GM21390 (cell line): Measurements from ENCODE around the gene NDUFAB1.
A peak's percentile ranks its signal among the peaks of the same experiment; 100 is the strongest.
"Not testable (repeated sequence)": the region's sequence is repeated elsewhere in the genome, so short reads cannot be mapped to it uniquely, and the experiment has no call there.

ENCODE experiments used
- ATAC-seq: cut with Tn5 transposase; IDR thresholded peaks from one replicate; pipeline ENCODE4 v1.9.1; 2021; ENCODE audit not compliant: unreplicated experiment

Gene NDUFAB1

DNA sequence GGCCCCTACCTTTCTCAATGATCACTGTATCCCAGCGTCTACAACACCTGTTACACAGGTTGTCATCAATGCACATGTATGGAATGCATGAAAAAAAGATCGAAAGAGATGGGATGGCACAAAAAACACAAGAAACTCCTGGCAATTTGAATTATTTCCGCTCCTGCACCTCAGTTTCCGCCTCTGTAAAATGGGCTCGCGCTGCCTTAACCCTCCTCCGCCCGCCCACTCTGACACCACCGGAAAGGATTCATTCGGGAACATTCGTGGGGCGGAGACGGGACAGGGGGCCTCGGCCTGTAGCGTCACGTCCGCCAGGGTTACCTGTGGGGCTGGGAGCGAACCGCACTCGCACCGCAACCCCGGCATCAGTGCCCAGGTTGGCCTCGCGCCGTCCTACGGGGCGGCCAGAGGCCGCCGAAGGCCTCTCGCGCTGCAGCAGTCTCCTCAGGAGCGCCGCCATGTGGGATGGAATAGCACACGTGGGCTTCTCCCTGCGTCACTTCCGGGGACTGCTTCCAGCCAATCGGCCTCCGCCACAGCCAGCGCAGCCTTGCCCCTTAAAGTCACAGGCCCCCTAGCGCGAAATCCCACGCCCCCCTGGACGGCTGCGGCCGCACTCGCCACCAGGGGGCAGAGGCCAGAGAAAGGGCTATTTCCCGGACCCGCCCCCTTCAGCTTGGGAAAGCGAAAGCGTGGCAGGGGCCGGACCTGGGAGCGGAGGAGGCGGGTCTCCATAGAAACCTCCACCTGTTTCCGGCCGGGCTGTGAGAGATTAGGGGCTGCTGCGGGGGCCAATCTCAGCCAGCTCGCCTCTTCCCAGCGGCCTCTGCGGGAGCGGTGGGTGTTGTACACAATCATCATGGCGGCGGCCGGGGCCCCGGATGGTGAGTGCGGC is 39.0 kb downstream of the NDUFAB1 start, which contains the start of the genes EARS2 and UBFD1:
Gene EARS2 (minus strand): TSS at position 470 of the 898 bp plus-strand sequence. CDS start 7 bp downstream, at position 463.
Gene UBFD1 (plus strand): TSS at position 847 of the 898 bp plus-strand sequence. CDS start 16 bp downstream, at position 863.
- ATAC-seq, result peak; percentile 87

DNA sequence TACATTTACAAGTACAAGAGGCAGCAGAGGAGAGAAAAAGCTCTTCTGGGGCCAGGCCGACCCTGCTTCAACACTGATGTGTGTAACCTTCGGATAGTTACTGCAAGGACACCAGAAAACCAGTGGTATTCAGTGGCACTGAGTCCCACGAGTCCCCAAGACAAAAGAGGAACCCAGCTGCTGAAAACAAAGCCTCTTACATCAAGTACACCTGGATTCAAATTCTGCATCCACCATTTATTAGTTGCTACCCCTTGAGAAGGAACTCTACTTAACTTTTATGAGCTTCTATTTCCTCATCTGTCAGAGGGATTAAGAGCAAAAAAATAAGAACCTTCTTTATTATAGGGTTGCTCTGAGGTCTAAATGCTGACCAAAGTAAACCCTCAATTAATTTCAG is 41.6 kb downstream of the NDUFAB1 start:
- no peak for ATAC-seq

DNA sequence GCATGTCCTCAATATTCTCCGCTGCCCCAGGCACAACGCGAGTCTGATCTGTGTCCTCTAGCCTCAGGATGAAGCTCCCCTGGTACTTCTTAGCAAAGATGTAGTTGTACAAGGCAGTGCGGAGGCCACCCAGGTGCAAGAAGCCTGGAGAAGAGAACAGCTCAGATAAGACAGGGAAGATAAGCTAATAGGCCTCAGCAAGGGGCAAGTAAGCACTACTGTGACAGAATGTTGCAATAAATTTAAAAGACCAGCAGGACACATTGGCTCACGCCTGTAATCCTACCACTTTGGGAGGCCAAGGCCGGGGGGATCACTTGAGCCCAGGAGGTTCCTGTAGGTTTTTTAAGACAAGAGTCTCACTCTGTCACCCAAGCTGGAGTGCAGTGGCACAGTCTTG is 44.0 kb downstream of the NDUFAB1 start:
- ATAC-seq, result no peak

DNA sequence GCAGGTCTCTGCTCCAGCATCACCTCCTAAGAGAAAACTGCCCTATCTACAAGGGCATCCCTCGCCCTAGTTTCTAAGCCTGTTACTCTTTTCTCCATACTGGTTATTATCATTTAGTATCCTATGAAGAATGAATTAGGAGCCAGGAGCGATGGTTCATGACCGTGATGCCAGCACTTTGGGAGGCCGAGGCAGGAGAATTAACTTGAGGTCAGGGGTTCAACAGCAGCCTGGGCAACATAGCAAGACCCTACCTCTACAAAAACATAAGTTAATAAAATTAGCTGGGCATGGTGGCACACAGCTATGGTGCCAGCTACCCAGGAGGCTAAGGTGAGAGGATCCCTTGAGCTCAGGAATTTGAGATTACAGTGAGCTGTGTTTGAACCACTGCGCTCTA is 46.2 kb downstream of the NDUFAB1 start:
- no peak for ATAC-seq

DNA sequence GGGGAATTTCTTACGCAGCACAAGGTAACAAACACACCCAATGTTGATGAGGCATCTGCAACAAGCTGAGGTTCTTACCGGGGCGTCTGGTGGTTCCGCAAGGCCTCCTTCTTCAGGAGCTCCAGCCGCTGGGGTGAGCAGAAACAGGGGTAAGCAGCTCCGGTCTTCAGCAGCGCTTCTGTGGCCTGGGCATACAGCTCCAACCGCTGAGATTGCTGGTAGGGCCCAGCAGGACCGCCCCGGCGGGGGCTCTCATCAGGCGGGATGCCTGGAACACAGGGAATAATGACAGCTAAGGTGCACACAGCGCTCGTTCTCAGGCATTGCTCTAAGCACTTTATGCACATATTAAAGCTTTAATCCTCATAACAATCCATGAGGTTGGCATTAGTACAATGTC is 51.7 kb downstream of the NDUFAB1 start:
- no peak for ATAC-seq

DNA sequence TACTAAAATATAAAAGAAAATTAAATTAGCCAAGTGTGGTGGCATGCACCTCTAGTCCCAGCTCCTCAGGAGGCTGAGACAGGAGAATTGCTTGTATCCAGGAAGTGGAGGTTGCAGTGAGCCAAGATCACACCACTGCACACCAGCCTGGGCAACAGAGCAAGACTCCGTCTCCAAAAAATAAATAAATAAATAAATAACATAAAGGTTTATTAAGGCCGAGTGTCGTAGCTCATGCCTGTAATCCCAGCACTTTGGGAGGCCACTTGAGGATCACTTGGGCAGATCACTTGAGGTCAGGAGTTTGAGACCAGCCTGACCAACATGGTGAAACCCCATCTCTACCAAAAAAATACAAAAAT is 55.3 kb downstream of the NDUFAB1 start:
- not testable (repeated sequence) for ATAC-seq

DNA sequence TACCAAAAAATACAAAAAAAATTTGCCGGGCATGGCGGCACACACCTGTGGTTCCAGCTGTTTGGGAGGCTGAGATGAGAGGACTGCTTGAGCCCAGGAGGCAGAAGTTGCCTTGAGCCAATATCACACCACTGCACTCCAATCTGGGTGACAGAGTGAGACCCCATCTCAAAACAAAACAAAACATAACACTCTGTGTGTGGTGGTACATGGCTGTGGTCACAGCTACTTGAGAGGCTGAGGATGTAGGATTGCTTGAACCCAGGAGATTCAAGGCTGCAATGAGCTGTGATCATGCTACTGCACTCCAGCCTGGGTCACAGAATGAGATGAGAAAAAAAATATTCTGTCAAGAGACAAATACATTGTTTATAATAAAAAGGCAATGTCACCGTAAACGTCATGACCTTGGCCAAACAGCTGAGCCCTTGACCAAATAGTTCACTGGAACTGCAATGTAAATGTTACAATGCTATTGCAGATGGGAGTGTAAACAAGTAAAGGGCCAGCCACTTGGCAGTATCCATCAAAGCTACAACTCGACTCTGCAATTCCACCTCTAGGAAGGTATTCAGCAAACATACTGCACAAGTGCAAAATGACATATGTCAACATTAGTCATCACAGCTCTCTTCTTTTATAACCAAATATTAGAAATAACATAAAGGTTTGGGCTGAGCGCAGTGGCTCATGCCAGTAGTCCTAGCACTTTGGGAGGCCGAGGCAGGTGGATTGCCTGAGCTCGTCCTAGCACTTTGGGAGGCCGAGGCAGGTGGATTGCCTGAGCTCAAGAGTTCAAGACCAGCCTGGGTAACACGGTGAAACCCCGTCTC is 55.9 kb downstream of the NDUFAB1 start:
- no peak for ATAC-seq

DNA sequence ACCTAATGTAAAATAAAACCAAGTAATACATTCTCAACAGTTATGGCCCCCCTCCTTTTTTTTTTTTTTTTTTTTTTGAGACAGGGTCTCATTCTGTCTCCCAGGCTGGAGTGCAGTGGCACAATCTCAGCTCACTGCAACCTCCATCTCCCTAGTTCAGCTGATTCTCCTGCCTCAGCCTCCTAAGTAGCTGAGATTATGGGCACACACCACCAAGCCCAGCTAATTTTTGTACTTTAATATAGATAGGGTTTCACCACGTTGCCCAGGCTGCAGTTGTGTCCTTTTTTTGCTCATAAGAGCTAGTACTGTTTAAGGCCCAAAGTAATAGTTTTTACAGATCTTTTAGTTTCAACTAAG is 57.2 kb downstream of the NDUFAB1 start:
- no peak for ATAC-seq

DNA sequence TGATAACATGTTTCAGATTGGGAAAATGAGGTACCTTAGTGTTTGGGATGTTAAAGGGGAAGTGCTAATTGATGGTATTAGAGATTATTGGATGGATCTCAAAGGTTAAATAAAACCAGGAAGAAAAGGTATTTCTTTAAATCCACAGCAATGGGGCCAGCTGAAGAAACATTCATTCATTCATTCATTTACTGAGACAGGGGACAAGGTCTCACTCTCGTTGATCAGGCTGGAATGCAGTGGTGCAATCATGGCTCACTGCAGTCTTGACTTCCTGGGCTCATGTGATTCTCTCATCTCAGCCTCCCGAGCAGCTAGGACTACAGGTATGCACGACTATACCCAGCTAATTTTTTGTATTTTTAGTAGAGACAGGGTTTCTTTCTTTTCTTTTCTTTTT is 58.7 kb downstream of the NDUFAB1 start:
- ATAC-seq, result no peak

DNA sequence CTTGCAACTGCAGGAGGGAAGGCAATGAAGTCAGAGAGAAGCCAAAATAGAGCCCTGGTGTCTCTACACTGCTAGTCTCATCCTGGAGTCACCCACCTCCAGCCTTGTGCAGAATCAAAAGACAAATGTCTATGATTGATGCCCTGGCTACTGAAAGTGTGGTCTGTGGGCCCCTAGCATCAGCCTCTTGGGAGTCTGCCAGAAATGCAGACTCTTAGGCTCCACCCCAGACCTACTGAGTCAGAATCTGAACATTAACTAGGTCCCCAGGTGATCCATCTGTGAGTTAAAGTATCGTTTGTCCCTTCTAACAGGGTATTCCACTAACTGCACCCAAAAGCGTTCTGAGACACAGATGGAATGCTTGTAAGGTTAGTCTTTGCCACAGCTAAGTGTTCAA is 60.2 kb downstream of the NDUFAB1 start:
- ATAC-seq, result no peak

DNA sequence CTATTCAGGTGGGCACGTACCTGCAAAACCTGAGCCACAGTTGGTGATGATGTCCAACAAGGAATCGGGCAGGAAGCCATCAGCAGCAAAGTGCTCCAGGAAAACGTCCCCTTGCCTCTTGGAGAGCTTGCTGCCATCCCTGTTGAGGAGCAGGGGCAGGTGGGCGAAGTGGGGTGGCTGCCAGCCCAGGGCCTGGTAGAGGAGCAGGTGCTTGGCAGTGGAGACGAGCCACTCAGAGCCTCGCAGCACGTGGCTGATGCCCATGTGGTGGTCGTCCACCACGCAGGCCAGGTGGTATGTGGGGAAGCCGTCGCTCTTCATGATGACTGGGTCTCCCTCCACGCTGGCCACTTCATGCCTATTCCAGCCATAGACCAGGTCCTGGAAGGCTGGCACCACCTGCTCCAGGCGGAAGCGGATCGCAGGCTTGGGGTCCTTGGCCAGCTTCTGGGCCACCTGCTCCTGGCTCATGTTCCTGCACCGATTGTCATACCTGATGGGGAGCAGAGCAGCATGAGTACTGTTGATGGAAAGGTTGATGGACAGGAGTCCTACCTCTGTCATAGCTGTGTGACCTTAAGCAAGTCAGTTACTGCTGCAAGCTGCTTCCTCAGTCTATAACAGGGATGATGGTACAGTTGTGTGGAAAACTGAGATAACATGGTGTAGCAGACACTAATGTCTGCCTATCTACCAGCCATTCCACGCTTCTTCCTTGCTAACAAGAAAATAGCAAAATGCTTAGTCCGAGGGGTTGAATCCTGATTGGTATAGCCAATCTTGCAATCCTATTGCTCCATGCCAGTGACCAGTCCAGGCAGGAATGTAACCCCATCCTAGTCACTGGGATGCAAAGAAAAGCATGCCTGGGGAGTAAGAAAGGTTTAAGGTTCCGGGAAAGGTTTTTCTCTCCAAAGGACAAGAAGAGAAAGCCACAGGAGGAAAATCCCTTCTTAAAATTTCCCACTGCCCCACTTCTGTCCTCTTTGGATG is 61.0 kb downstream of the NDUFAB1 start:
- no peak for ATAC-seq

DNA sequence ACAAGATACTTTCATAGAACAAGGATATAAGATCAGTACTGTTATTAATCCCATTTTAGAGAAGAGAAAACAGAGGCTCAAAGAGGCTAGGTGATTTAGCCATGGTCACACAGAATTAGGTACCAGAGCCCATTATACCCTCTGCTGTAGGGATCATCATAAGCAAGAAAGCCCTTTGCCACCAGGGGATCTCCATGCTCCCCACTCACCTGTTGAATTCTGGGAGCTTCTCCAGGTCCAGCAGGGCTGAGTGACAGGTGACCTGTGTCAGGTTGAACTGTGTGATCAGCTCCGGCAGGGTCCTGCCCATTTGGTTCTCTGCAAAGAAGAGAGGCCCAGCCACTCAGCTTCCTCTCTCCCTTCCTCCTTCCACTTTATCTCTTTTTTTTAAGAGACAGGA is 63.7 kb downstream of the NDUFAB1 start:
- ATAC-seq, result no peak
